Activated T-cell treated with anti-CD3 and anti-CD28 coated beads, Interleukin-2, amount 50 U/mL, for 1 hour (primary cell): ENCODE data around the gene TPRG1L.

Experiments
- DNase-seq: peaks from one replicate; pipeline ENCODE4 v3.0.0-alpha.2; 2020

TPRG1L gene

DNA sequence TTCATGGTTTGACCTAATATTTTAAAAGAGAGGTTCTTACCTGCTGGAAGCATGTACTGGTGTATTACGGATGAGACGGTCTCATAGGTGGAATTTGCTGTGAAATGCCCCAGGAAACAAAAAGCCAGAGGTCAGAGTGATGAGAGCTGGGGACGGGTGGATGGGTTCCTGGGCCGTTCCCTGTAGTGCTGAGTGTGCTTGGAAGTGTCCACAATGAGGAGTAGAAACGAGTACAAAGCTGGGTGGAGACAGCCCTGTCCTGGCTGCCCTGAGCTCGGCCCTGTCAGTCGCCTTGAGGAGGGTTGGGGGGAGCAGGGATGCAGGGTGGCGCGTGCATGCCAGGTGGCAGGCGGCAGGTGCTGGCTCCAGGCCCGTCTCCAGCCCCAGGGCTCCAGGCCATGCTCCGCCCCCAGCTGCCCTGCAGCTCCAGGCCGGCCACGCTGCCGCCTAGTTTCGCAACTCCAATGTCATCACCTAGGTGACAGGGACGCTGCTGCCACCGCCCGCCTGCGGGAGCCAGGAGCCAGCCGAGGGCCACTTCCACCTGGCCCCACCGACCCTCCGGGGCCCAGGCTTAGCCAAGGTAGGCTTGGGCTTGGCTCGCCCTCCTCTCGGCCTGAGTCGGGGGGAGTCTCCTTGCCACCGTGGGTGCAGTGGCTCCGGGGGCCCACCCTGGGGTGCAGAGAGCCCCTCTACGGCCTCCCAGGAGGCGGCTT is 43.9 kb downstream of the TPRG1L start:
- DNase-seq = no peak

DNA sequence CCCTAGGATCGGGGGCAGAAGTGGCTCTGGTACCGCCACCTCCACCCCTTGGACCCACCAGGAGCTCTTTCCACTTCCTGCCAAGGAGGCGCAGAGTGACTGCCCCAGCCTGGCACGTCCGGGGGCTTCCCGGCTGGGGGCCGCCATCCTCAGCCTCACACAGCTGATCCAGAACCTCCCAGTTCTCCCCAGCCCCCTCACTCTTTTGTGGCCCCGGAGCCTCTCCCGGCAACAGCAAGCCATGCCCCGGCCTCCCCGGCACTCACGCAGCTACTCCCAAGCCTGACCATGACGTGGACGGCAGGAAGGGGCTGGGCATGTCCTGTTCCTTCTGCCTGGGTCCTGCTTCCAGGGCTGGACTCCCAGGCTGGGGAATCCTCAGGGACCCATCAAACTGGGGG is 44.6 kb downstream of the TPRG1L start:
- DNase-seq = no peak

DNA sequence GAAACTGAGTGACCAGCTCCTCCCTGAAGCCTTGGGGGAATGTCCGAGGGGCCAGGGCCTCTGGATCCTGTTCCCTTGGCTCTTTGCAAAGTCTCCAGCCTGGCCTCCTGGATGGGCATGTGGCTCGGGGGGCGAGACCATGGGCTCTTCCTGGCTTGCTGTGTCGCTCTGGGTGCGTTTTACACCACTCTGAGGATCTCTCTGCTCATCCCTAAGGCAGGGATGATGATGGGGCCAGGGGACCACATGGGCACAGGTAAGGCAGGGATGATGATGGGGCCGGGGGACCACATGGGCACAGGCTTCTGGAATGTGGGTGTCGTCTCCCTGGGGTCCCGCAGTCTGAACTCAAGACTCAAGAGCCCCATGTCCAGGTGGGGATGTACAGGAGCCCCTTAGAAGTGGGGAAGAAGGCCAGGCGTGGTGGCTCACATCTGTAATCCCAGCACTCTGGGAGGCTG is 45.2 kb downstream of the TPRG1L start:
- no peak for DNase-seq

DNA sequence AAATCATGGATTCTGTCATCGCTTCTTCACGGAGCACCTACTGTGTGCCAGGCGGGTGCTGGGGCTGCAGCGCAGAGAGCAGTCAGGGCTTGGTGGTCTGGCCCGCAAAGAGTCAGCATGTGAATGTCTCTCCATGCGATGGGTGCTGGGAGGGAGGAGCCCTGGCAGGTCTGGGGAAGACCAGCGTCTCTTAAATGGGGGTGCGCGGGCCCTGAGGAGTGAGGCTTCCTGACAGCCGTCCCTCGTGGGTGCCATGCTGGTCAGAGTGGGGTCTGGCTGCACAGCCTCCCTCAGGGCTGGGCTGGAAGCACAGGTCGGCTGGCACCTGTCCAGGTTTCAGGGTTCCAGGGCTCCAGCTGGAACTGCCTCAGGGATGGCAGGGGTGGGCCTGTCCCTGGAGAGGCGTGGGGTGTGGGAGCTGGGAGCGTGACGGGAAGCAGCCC is 46.0 kb downstream of the TPRG1L start:
- no peak for DNase-seq

GRCh38 chr1:3671371-3672180 is 46.8 kb downstream of the TPRG1L start:
- DNase-seq = no peak

DNA sequence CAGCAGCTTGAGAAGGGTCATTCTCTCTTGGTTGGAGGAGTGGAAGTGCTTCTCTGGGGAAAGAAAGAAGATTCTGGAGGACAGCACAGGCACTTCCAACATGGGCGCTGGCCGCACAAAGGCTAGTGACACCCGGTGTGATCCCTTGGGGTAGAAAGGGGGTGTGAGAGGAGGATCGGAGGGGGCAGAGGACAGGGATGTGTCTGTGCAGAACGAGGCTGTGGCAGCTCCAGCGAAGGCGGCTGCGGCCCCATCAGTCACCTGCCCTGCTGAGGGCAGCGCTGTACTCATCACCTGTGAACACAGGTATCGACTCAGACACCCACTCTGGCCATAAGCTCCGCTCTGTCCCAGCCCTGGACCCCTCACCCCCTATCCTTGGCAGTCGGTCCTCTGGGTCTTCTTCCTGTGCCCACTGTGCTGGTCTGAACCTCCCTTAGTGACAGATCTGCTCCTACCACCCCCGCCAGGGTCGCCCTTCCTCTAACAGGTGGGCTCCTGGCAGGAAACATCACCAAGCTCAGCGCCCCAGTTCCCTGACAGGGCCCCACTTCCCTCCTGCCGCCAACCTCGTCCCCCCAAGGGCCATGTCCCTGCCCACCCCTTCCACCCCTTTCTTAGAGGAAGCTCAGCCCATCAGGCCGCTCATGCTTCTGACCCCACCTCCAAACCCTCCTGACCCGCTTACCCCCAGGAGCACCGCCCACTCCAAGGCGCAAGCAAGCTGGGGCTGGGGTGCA is 47.6 kb downstream of the TPRG1L start:
- DNase-seq = no peak

DNA sequence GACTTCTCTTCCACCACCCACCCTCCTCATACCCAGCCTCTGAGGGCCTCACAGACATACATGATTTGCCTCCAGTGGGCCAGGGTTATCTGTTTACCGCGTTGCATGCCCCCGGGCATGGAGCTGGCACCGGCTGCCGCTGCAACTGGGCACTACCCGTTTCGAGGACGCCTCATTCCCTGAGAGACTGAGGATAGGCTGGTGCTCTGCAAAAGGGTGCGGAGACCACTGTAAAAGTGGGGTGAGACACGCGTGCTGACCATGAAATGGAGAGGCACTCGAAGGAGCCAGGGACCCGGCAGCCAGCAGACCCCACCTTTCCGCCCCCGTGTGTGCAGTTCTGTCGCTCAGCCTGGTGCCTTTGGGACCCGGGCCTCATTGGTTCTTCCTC is 48.2 kb downstream of the TPRG1L start:
- DNase-seq = no peak

DNA sequence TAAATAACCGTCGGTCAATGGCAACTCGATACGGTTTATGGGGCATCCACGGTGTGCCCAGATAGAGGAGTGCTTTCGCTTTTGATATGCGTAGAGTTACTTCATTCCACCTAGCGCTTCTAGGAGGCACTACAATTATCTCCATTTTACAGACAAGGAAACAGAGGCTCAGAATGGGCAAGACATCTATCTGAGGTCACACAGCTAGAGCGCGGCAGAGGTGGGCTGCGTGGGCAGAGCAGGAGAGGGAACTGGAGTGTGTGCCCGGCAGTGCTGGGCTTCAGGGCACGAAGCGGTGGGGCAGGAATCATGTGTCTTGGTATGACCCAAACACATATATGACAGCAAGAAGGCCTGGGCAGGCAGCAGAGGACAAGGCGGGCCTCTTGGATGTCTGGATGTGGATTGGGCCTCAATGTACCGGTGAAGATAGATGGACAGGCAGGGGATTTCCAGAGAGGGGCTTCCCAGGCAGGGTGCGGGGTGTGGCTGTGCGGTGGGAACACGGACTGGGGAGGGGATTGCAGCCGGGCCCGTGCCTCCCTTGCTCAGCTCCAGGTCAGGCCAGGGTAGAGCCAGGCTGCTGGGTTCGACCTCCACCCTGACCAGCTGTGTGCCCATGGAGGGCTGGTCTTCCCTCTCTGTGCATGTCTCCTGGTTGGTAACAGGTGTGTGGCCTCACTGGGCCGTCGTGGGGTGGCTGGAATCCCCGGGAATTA is 48.7 kb downstream of the TPRG1L start:
- DNase-seq = no peak

DNA sequence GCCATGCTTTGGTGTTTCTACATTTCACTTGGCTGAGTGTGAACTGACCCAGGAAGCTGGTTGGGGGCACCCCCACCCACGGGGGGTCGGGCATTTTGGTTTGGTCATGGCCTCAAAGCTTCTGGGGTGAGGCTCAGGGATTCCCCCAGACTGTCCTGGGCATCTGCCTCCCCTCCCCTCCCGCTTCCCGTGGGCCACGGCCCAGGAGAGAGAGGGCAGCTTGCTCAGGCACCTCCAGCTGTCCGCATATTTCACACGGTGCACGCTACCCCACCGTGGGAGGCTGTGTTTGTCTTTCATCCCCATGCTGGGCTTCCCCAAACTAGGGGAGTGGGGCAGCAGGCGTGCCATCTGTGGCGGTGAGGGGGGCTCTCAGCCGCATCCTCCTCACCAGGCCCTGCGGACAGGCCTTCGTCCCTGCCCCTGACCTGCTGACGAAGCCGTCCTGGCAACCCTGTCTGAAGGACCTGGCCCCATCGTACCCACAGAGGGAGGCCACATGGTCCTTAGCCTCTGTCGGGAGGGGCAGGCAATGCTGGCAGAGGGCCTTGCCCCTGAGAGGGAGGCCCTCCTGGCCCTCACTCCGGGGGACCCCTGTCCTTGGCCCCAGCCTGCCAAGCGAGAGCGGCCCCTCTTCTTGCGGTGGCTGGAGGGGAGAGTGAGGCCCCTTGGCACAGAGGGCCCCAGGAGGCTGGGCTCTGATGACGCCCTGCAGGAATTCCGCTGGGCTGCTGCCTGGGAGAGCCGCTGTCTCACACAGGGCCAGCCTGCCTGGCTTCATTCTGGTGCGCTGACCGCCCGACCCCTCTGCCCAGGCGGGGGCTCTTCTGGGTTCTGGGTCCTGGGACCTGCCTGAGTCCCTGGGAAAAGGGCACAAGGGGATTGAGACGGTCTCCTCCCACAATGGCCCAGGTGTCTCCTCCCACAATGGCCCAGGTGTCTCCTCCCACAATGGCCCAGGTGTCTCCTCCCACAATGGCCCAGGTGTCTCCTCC is 49.6 kb downstream of the TPRG1L start:
- DNase-seq = no peak

GRCh38 chr1:3675436-3675835 is 50.6 kb downstream of the TPRG1L start:
- DNase-seq = no peak

DNA sequence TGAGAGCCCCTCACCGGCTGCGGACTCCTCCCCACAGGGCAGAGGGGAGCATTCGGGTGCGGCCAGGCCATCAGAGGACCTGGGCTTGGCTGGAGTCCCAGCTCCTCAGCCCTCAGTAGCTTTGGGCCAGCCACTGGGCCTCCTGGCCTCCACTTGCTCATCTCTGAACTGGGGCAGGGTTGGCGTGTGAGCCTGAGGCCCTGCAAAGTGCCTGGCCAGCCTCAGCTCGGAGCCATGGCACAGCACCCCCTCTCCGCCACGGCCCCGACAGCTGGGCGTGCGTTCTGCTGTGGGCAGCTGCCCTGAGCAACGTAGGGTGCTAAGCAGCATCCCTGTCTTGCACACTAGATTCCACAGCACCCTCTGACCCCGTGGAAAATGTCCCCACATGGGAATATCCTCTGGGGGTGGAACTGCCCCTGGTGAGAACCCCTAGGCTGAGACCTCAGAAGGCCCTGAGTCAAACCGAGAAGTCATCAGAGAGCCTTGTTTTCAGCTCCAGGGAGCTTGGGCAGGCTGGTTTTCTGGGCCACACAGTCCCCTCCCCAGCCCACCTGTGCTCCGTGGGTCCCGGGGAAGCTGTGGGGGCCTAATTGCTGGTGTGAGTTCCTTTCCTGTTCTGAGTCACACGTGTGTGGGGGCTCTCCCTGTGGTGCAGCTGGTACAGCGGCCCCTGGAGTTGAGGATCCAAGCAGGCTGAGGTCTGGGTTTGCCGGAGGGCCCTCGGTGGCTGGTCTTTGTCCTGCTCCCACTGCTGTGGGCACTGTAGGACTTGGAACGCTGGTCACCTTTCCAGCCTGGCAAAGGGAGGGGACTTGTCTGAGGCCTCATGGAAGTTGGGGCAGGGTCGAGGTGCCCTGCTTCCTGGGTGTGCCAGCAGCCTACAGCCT is 52.0 kb downstream of the TPRG1L start:
- no peak for DNase-seq

DNA sequence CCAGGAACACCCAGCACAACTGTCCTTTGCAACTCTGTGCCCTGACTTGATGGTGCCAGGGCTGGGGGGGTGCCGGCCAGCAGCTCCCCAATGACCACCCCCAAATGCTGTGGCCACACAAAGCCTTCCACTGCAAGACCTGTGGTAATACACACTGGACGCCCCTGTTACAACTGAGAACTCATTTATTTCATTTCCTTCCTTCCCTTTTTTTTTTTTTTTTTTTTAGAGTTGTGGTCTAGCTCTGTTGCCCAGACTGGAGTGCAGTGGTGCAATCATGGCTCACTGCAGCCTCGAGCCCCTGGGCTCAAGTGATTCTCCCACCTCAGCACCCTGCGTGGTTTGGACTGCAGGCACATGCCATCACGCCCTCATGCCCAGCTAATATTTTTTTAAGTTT is 52.7 kb downstream of the TPRG1L start:
- no peak for DNase-seq

DNA sequence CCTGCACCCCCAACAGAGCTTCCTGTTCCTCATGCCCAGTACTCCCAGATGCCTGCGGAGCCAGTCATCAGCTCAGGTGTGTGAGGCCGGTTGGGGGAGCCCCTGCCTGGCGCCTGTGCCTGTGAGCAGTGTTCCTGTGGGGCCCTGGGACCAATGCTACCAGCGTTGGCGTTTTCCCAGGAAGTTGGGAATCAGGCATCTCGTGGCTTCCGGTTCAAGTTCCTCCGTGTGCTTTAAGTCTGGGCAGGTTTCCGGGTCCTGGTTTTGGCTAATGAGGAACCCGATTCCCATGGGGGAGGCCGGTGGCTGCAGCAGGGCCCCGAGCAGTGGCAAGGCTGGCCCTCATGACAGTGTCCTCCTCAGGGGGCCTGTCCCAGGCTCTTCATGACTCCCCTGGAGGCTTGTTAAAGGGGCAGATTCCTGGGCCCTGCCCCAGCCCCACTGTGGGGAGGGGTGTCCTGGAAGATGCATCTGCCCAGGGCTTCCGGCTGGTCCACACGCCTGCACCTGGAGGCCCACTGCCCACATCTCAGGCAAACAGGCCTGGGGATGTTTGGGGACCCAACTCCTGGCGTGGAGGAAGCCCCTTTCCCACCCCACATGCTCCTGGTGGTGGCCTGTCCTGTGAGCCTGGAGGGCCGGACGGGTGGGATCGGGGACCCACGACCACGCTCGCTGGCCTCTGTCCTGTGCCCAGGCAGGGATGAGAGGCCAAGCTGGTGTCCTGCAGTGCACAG is 53.7 kb downstream of the TPRG1L start:
- DNase-seq = no peak

GRCh38 chr1:3679098-3679555 is 54.3 kb downstream of the TPRG1L start:
- no peak for DNase-seq
